Skeletal muscle cell (primary cell): Measurements from ENCODE around the gene POLR3K.
A peak's percentile ranks its signal among the peaks of the same experiment; 100 is the strongest.
"Not testable (repeated sequence)": the region's sequence is repeated elsewhere in the genome, so short reads cannot be mapped to it uniquely, and the experiment has no call there.

Experiments used
- DNase-seq: peaks from one replicate; pipeline ENCODE4 v3.0.0-alpha.2; 2010; ENCODE audit warnings: low read depth
- H3K4me3 ChIP-seq: 2 replicates; pipeline ENCODE4 v1.5.1; 2011; ENCODE audit warnings: low read depth, mild to moderate bottlenecking, control low read depth, low read length, moderate library complexity

POLR3K gene

DNA sequence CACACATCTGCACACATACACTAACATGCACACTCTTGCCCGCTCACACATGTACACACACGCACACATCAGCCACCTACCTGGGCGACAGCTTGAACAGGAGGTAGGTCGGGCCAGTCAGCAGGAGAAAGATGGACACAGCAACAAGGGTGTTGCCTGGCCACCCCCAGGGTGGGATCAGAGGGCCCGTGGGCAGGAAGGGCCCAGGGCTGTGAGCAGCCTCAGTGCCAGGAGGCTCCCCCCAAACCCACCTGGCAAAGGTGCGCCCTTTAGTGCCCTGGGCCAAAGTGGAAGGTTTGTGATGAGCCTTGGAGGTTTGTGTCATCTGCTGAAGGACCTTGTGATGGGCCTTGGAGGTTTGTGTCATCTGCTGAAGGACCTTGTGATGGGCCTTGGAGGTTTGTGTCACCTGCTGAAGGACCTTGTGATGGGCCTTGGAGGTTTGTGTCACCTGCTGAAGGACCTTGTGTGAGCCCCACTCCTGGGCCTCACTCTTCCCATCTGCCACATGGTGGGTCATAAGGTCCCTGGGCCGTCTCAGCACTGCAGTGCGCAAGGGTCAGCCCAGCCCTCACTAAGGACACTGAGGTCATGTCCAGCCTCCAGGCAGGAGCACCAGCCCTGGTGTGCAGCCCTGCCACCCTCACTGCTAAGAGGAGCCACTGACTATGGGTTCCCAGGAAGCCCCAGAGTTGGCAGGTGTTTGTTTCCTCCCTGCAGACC lies 20.1 kb downstream of the POLR3K start:
- not testable (repeated sequence) for DNase-seq, H3K4me3 ChIP-seq

- H3K4me3 ChIP-seq, DNase-seq: not testable (repeated sequence)
Observed at GRCh38 chr16:30627-31026, 22.8 kb downstream of the POLR3K start.

- not testable (repeated sequence) for DNase-seq, H3K4me3 ChIP-seq
Observed at GRCh38 chr16:25926-26348, 27.5 kb downstream of the POLR3K start.

- DNase-seq, H3K4me3 ChIP-seq: not testable (repeated sequence)
Observed at GRCh38 chr16:24151-24550, 29.3 kb downstream of the POLR3K start.

GRCh38 chr16:20886-21285 lies 32.5 kb downstream of the POLR3K start:
- not testable (repeated sequence) for DNase-seq, H3K4me3 ChIP-seq

DNA sequence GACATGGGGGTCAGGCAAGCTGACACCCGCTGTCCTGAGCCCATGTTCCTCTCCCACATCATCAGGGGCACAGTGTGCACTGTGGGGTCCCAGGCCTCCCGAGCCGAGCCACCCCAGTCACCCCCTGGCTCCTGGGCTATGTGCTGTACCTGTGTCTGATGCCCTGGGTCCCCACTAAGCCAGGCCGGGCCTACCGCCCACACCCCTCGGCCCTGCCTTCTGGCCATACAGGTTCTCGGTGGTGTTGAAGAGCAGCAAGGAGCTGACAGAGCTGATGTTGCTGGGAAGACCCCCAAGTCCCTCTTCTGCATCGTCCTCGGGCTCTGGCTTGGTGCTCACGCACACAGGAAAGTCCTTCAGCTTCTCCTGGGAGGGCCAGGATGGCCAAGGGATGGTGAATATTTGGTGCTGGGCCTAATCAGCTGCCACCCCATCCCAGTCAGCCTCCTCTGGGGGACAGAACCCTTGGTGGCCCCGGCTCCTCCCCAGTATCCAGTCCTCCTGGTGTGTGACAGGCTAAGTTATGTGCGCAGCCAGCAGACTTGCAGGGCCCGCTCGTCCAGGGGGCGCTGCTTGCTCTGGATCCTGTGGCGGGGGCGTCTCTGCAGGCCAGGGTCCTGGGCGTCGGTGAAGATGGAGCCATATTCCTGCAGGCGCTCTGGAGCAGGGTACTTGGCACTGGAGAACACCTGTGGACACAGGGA lies 36.2 kb downstream of the POLR3K start:
- DNase-seq, H3K4me3 ChIP-seq: not testable (repeated sequence)

- DNase-seq, H3K4me3 ChIP-seq: not testable (repeated sequence)
Observed at GRCh38 chr16:10772-11171, 42.6 kb downstream of the POLR3K start.

DNA sequence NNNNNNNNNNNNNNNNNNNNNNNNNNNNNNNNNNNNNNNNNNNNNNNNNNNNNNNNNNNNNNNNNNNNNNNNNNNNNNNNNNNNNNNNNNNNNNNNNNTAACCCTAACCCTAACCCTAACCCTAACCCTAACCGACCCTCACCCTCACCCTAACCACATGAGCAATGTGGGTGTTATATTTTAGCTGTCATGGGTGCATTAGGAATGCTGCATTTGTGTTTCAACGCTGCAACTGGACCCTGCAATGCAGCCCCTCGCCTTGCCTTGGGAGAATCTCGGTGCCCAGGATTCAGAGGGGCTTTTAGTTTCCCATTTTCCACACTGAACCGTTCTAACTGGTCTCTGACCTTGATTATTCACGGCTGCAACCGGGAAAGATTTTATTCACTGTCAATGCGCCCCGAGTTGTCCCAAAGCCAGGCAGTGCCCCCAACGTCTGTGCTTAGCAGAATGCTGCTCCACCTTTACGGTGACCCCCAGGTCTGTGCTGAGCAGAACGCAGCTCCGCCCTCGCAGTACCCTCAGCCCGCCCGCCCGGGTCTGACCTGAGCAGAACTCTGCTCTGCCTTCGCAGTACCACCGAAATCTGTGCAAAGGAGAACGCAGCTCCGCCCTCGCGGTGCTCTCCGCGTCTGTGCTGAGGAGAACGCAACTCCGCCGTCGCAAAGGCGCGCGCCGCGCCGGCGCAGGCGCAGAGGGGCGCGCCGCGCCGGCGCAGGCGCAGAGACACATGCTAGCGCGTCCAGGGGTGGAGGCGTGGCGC lies 43.3 kb downstream of the POLR3K start:
- no peak for DNase-seq
- peak overlapping the region; percentile 36 for H3K4me3 ChIP-seq
